Measurements from ENCODE around the gene PYGM. TPM values are rescaled to one million over a fixed set of nuclear protein-coding genes. Genes with fewer than 3 reads are reported as not detected.

The PYGM gene
- total and polyA plus RNA-seq, 2 of the 13 experiments (the other 11 are each of a cell fraction or from before 2014, with no cell fraction given) = 0.11 to 0.12 TPM

GRCh38 chr11:64803158-64803845 is 43.5 kb upstream of the PYGM start, which contains the start of gene MAP4K2 (continued):
- TF ChIP-seq, protein P1, sequence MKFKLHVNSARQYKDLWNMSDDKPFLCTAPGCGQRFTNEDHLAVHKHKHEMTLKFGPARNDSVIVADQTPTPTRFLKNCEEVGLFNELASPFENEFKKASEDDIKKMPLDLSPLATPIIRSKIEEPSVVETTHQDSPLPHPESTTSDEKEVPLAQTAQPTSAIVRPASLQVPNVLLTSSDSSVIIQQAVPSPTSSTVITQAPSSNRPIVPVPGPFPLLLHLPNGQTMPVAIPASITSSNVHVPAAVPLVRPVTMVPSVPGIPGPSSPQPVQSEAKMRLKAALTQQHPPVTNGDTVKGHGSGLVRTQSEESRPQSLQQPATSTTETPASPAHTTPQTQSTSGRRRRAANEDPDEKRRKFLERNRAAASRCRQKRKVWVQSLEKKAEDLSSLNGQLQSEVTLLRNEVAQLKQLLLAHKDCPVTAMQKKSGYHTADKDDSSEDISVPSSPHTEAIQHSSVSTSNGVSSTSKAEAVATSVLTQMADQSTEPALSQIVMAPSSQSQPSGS (CRISPR knock-in tag; IDR thresholded peaks at IDR 0.05) = no peak
- TF ChIP-seq, protein P2, sequence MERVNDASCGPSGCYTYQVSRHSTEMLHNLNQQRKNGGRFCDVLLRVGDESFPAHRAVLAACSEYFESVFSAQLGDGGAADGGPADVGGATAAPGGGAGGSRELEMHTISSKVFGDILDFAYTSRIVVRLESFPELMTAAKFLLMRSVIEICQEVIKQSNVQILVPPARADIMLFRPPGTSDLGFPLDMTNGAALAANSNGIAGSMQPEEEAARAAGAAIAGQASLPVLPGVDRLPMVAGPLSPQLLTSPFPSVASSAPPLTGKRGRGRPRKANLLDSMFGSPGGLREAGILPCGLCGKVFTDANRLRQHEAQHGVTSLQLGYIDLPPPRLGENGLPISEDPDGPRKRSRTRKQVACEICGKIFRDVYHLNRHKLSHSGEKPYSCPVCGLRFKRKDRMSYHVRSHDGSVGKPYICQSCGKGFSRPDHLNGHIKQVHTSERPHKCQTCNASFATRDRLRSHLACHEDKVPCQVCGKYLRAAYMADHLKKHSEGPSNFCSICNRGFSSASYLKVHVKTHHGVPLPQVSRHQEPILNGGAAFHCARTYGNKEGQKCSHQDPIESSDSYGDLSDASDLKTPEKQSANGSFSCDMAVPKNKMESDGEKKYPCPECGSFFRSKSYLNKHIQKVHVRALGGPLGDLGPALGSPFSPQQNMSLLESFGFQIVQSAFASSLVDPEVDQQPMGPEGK (CRISPR knock-in tag; IDR thresholded peaks at IDR 0.05) = 0 out of 2 replicates have a peak, but pooled peaks have one; percentile 19
- TF ChIP-seq HNRNPUL1 (IDR thresholded peaks at IDR 0.05; ENCODE audit: low read depth, low read length) = no peak
- no peak for TF ChIP-seq KMT2B (CRISPR knock-in tag; IDR thresholded peaks at IDR 0.05)
- no peak for TF ChIP-seq GFI1 (CRISPR knock-in tag; IDR thresholded peaks at IDR 0.05; ENCODE audit: borderline replicate concordance)
- 0 out of 2 replicates have a peak, but pooled peaks have one; percentile 35 for TF ChIP-seq ZNF337 (CRISPR knock-in tag; IDR thresholded peaks at IDR 0.05; ENCODE audit: borderline replicate concordance, low read depth)
- TF ChIP-seq ZNF205 (CRISPR knock-in tag; IDR thresholded peaks at IDR 0.05) = peak; percentile 10; the same call in 1 of the 2 replicates
- TF ChIP-seq ZNF781 (CRISPR knock-in tag; IDR thresholded peaks at IDR 0.05; ENCODE audit: borderline replicate concordance, not compliant biosample characterization) = no peak
- TF ChIP-seq, protein P3, sequence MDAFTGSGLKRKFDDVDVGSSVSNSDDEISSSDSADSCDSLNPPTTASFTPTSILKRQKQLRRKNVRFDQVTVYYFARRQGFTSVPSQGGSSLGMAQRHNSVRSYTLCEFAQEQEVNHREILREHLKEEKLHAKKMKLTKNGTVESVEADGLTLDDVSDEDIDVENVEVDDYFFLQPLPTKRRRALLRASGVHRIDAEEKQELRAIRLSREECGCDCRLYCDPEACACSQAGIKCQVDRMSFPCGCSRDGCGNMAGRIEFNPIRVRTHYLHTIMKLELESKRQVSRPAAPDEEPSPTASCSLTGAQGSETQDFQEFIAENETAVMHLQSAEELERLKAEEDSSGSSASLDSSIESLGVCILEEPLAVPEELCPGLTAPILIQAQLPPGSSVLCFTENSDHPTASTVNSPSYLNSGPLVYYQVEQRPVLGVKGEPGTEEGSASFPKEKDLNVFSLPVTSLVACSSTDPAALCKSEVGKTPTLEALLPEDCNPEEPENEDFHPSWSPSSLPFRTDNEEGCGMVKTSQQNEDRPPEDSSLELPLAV (CRISPR knock-in tag; conservative IDR thresholded peaks at IDR 0.05; ENCODE audit: low read depth) = no peak
- no peak for TF ChIP-seq HOXA9 (CRISPR knock-in tag; IDR thresholded peaks at IDR 0.05; ENCODE audit: borderline replicate concordance)
- TF ChIP-seq SIN3A (IDR thresholded peaks at IDR 0.05; ENCODE audit: borderline replicate concordance, low read depth, low read length) = peak; percentile 39; the same call in 1 of the 2 replicates
- TF ChIP-seq RCOR2 (CRISPR knock-in tag; IDR thresholded peaks at IDR 0.05) = no peak
- no peak for TF ChIP-seq TP53 (CRISPR knock-in tag; conservative IDR thresholded peaks at IDR 0.05)
- no peak; the same call in 1 of the 2 replicates for TF ChIP-seq TBX2 (CRISPR knock-in tag; IDR thresholded peaks at IDR 0.05; ENCODE audit: borderline replicate concordance)
- no peak for TF ChIP-seq SP2 (CRISPR knock-in tag; IDR thresholded peaks at IDR 0.05)
- TF ChIP-seq NFAT5 (CRISPR knock-in tag; IDR thresholded peaks at IDR 0.05) = no peak
- no peak for TF ChIP-seq ZNF10 (CRISPR knock-in tag; IDR thresholded peaks at IDR 0.05; ENCODE audit: borderline replicate concordance, low read depth)
- no peak for TF ChIP-seq SIX4 (CRISPR knock-in tag; IDR thresholded peaks at IDR 0.05)
- peak; percentile 29 for TF ChIP-seq AGO2 (optimal IDR thresholded peaks at IDR 0.05; ENCODE audit: low read depth, low read length)

Measured in HepG2 (cell line).